Suprapubic skin (tissue), 4 donors: ENCODE results near the gene HNRNPA0.

Experiments
- CTCF ChIP-seq, 2 donors: fragments of 200-600 bp in 1 of 2; fragments of 450-650 bp in 1 of 2; sonication (generic) in 1 of 2; IDR thresholded peaks; one replicate each; pipeline ENCODE4 v1.5.1; 2016 to 2019; ENCODE audit warnings: antibody characterized with exemption in 2 of 2, mild to moderate bottlenecking in 1 of 2, moderate library complexity in 1 of 2
- POLR2A ChIP-seq, 2 donors: fragments of 450-650 bp; IDR thresholded peaks; one replicate each; pipeline ENCODE4 v1.6.1; 2017; ENCODE audit warnings: antibody characterized with exemption in 2 of 2, mild to moderate bottlenecking in 2 of 2, moderate library complexity in 2 of 2
- POLR2AphosphoS5 ChIP-seq, 3 donors: sonication (generic); formaldehyde crosslinking; IDR thresholded peaks; one replicate each; pipeline ENCODE4 v1.6.1; 2017; ENCODE audit warnings: antibody characterized with exemption in 3 of 3

- no peak for TF ChIP-seq CTCF (IDR thresholded peaks at IDR 0.05)
- TF ChIP-seq POLR2A (IDR thresholded peaks at IDR 0.05): no peak
- no peak for TF ChIP-seq POLR2AphosphoS5 (IDR thresholded peaks at IDR 0.05)
Measured at GRCh38 chr5:137747848-137748247, 6.3 kb downstream of the HNRNPA0 start.
